ENCODE measurements around the gene TCTN3.
A peak's percentile ranks its signal among the peaks of the same experiment; 100 is the strongest.
"Not testable (repeated sequence)": the region's sequence is repeated elsewhere in the genome, so short reads cannot be mapped to it uniquely, and the experiment has no call there.

The TCTN3 gene

GRCh38 chr10:95693668-95694534 is at the start of gene TCTN3:
Gene TCTN3 (minus strand): TSS chr10:95693927. CDS start chr10:95693899, 28 bp downstream.
- peak; percentile 87 for DNase-seq (ENCODE audit: low read depth)

GRCh38 chr10:95742962-95743535 is 49.3 kb upstream of the TCTN3 start:
- DNase-seq (ENCODE audit: low read depth), result no peak

GRCh38 chr10:95742485-95742884 is 48.8 kb upstream of the TCTN3 start:
- no peak for DNase-seq (ENCODE audit: low read depth)

- no peak for DNase-seq (ENCODE audit: low read depth)
These were observed 48.2 kb upstream of the TCTN3 start for GRCh38 chr10:95741807-95742467.

- no peak for DNase-seq (ENCODE audit: low read depth)
These were observed 45.3 kb upstream of the TCTN3 start for GRCh38 chr10:95739056-95739455.

- not testable (repeated sequence) for DNase-seq (ENCODE audit: low read depth)
These were observed 39.2 kb upstream of the TCTN3 start for GRCh38 chr10:95732907-95733306.

GRCh38 chr10:95730233-95730632 is 36.5 kb upstream of the TCTN3 start:
- DNase-seq (ENCODE audit: low read depth), result no peak

- DNase-seq (ENCODE audit: low read depth), result no peak
These were observed 35.8 kb upstream of the TCTN3 start for GRCh38 chr10:95729323-95730055.

- no peak for DNase-seq (ENCODE audit: low read depth)
These were observed 34.8 kb upstream of the TCTN3 start for GRCh38 chr10:95728526-95728925.

- DNase-seq (ENCODE audit: low read depth), result not testable (repeated sequence)
These were observed 28.8 kb upstream of the TCTN3 start for GRCh38 chr10:95722496-95722895.

GRCh38 chr10:95720745-95721144 is 27.0 kb upstream of the TCTN3 start:
- DNase-seq (ENCODE audit: low read depth), result not testable (repeated sequence)

GRCh38 chr10:95716866-95717265 is 23.1 kb upstream of the TCTN3 start:
- no peak for DNase-seq (ENCODE audit: low read depth)

GRCh38 chr10:95716466-95716865 is 22.7 kb upstream of the TCTN3 start:
- DNase-seq (ENCODE audit: low read depth), result no peak

GRCh38 chr10:95711492-95711891 is 17.8 kb upstream of the TCTN3 start:
- no peak for DNase-seq (ENCODE audit: low read depth)

GRCh38 chr10:95706990-95707389 is 13.3 kb upstream of the TCTN3 start:
- no peak for DNase-seq (ENCODE audit: low read depth)

GRCh38 chr10:95706573-95706972 is 12.8 kb upstream of the TCTN3 start:
- DNase-seq (ENCODE audit: low read depth), result no peak

GRCh38 chr10:95698415-95698814 is 4.7 kb upstream of the TCTN3 start:
- DNase-seq (ENCODE audit: low read depth), result no peak

GRCh38 chr10:95697429-95697828 is 3.7 kb upstream of the TCTN3 start:
- no peak for DNase-seq (ENCODE audit: low read depth)

- DNase-seq (ENCODE audit: low read depth), result no peak
These were observed 938 bp upstream of the TCTN3 start for GRCh38 chr10:95694665-95695064.

- DNase-seq (ENCODE audit: low read depth), result no peak
These were observed 558 bp downstream of the TCTN3 start for GRCh38 chr10:95693071-95693667.

GRCh38 chr10:95691281-95691680 is 2.4 kb downstream of the TCTN3 start:
- no peak for DNase-seq (ENCODE audit: low read depth)

GRCh38 chr10:95688648-95689047 is 5.1 kb downstream of the TCTN3 start:
- no peak for DNase-seq (ENCODE audit: low read depth)
